Fibroblast of lung (primary cell): ENCODE data around the gene COX4I2. TPM values are rescaled to one million over a fixed set of nuclear protein-coding genes. Genes with fewer than 3 reads are reported as not detected.

Source experiments
- DNase-seq, 2 donors: peaks; one replicate each; pipeline versions ENCODE4 v3.0.0 to v3.0.0-alpha.2; 2010; ENCODE audit warnings: low read depth in 2 of 2
- H2AFZ ChIP-seq: 2 replicates; pipeline ENCODE4 v1.5.1; 2012; ENCODE audit warnings: low read length, control low read depth, inconsistent platforms
- H3K27ac ChIP-seq: 2 replicates; pipeline ENCODE4 v1.5.1; 2011; ENCODE audit warnings: low read length, control low read depth; ENCODE audit not compliant: insufficient read depth
- H3K27me3 ChIP-seq: 2 replicates; pipeline ENCODE4 v1.5.1; 2011; ENCODE audit warnings: mild to moderate bottlenecking, low read length; ENCODE audit not compliant: control insufficient read depth, insufficient read depth
- H3K36me3 ChIP-seq: 2 replicates; pipeline ENCODE4 v1.5.1; 2011; ENCODE audit warnings: low read length; ENCODE audit not compliant: control insufficient read depth, insufficient read depth
- H3K4me1 ChIP-seq: 2 replicates; pipeline ENCODE4 v1.5.1; 2011; ENCODE audit warnings: low read length; ENCODE audit not compliant: control insufficient read depth, insufficient read depth; ENCODE audit errors: extremely low read depth
- H3K4me2 ChIP-seq: 2 replicates; pipeline ENCODE4 v1.5.1; 2011; ENCODE audit warnings: low read length, control low read depth; ENCODE audit not compliant: insufficient read depth; ENCODE audit errors: extremely low read depth
- H3K4me3 ChIP-seq, 4 experiments: fragments of 200-600 bp in 1 of 4; sonication (generic) in 1 of 4; replicated peaks in 1 of 4; 2 replicates each; pipeline ENCODE4 v1.5.1; 2011 to 2016; ENCODE audit warnings: low read length in 4 of 4, low read depth in 3 of 4, mild to moderate bottlenecking in 3 of 4, control low read depth in 2 of 4, inconsistent platforms in 1 of 4, mixed read lengths in 1 of 4; ENCODE audit not compliant: insufficient read depth in 1 of 4; ENCODE audit errors: control extremely low read depth in 1 of 4
- H3K79me2 ChIP-seq: 2 replicates; pipeline ENCODE4 v1.5.1; 2012; ENCODE audit warnings: mild to moderate bottlenecking, low read length, inconsistent platforms; ENCODE audit not compliant: control insufficient read depth, insufficient read depth
- H3K9ac ChIP-seq: 2 replicates; pipeline ENCODE4 v1.5.1; 2011; ENCODE audit warnings: mild to moderate bottlenecking, low read length, control low read depth; ENCODE audit not compliant: insufficient read depth
- H3K9me3 ChIP-seq: 2 replicates; pipeline ENCODE4 v1.5.1; 2012; ENCODE audit warnings: low read depth, low read length; ENCODE audit not compliant: control insufficient read depth, insufficient read depth
- H4K20me1 ChIP-seq: 2 replicates; pipeline ENCODE4 v1.5.1; 2011; ENCODE audit warnings: low read length; ENCODE audit not compliant: control insufficient read depth, insufficient read depth; ENCODE audit errors: extremely low read depth
- CTCF ChIP-seq, 2 donors: IDR thresholded peaks in 1 of 2; conservative IDR thresholded peaks in 1 of 2; 1 replicate in 1 of 2; 2 replicates in 1 of 2; pipeline ENCODE4 v1.5.1; 2011 to 2012; ENCODE audit warnings: low read length in 2 of 2, control low read depth in 1 of 2, inconsistent platforms in 1 of 2, low read depth in 1 of 2, mild to moderate bottlenecking in 1 of 2
- EZH2 ChIP-seq: IDR thresholded peaks from 2 replicates; pipeline ENCODE4 v1.5.1; 2012; ENCODE audit warnings: low read length, control low read depth, mild to moderate bottlenecking; ENCODE audit errors: missing control alignments
- polyA plus RNA-seq, 2 donors: library from polyadenylated mRNA; depleted of rRNA in 1 of 2; stranded (reverse) in 1 of 2; unstranded in 1 of 2; fragments of >200 nt; gene quantifications; 2 replicates each; pipeline ENCODE4 v1.2.1, GENCODE V29; 2011 to 2012; ENCODE audit warnings: missing spikeins in 1 of 2
- total RNA-seq: library from RNA; depleted of rRNA; stranded (reverse); fragments of >200 nt; gene quantifications from 2 replicates; pipeline ENCODE4 v1.2.1, GENCODE V29; 2014

The COX4I2 gene
- total and polyA plus RNA-seq, 2 donors (not counting 1 experiment from before 2014, with no cell fraction given), result not detected

GRCh38 chr20:31594002-31594557 lies 43.6 kb upstream of the COX4I2 start:
- Histone ChIP-seq H2AFZ (no peak overlapping the region), H4K20me1 (no peaks in the 10 kb centered on the region), H3K27ac (peak overlapping the region; percentile 97), H3K4me1 (peaks cover 27% of the 10 kb centered on the region), H3K27me3 (no peaks in the 10 kb centered on the region), H3K9me3 (no peaks in the 10 kb centered on the region), H3K9ac (no peak overlapping the region), H3K36me3 (no peaks in the 10 kb centered on the region), H3K4me2 (no peak overlapping the region), H3K4me3 (no peak overlapping the region), H3K79me2 (no peaks in the 10 kb centered on the region)
- no peak for TF ChIP-seq EZH2
- TF ChIP-seq CTCF (conservative IDR thresholded peaks at IDR 0.05 in 1 of 2, IDR thresholded peaks at IDR 0.05 in 1 of 2; ENCODE audit: low read depth in 1 of 2, low read length in 2 of 2), result no peak
- no peak for DNase-seq

GRCh38 chr20:31594558-31595379 lies 42.9 kb upstream of the COX4I2 start:
- no peak overlapping the region for H2AFZ ChIP-seq
- no peaks in the 10 kb centered on the region for H3K79me2 ChIP-seq
- H3K27me3 ChIP-seq, result no peaks in the 10 kb centered on the region
- no peak for TF ChIP-seq CTCF (conservative IDR thresholded peaks at IDR 0.05 in 1 of 2, IDR thresholded peaks at IDR 0.05 in 1 of 2; ENCODE audit: low read depth in 1 of 2, low read length in 2 of 2)
- no peak for TF ChIP-seq EZH2
- no peaks in the 10 kb centered on the region for H4K20me1 ChIP-seq
- peak overlapping the region; percentile 97 for H3K27ac ChIP-seq
- no peak overlapping the region for H3K4me3 ChIP-seq
- no peak overlapping the region for H3K9ac ChIP-seq
- peaks cover 27% of the 10 kb centered on the region for H3K4me1 ChIP-seq
- H3K36me3 ChIP-seq, result no peaks in the 10 kb centered on the region
- no peaks in the 10 kb centered on the region for H3K9me3 ChIP-seq
- no peak overlapping the region for H3K4me2 ChIP-seq
- no peak for DNase-seq

- no peaks in the 10 kb centered on the region for H4K20me1 ChIP-seq
- H3K27ac ChIP-seq, result peak overlapping the region; percentile 97
- H3K27me3 ChIP-seq, result no peaks in the 10 kb centered on the region
- H3K36me3 ChIP-seq, result no peaks in the 10 kb centered on the region
- H3K4me1 ChIP-seq, result peaks cover 27% of the 10 kb centered on the region
- no peaks in the 10 kb centered on the region for H3K9me3 ChIP-seq
- no peak overlapping the region for H2AFZ ChIP-seq
- H3K4me2 ChIP-seq, result peak overlapping the region; percentile 32
- H3K9ac ChIP-seq, result peak overlapping the region; percentile 5
- no peaks in the 10 kb centered on the region for H3K79me2 ChIP-seq
- TF ChIP-seq CTCF (conservative IDR thresholded peaks at IDR 0.05 in 1 of 2, IDR thresholded peaks at IDR 0.05 in 1 of 2; ENCODE audit: low read depth in 1 of 2, low read length in 2 of 2), result no peak
- TF ChIP-seq EZH2, result no peak
- no peak overlapping the region for H3K4me3 ChIP-seq
- no peak for DNase-seq
These were observed 42.4 kb upstream of the COX4I2 start for GRCh38 chr20:31595380-31595653.
